ENCODE measurements around the gene KLHL10.

KLHL10 gene

DNA sequence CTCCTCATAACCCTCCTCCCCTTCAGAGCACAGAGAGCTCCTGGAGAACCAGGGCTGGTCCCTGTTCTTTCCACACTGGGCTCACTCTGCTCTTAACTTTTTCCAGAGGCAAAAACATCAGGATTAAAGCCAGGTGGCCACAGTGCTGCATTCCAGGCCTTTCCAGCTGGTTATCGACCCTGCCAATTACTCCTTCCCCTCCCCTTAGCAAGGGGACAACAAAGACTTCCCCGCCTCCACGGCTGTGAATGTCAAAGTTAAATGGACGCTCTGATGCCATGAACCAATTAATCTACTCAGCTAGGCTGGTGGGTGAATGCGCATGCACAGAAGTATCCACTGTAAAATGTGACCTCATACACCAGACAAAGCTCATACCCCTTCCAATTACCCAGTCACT is 58.0 kb downstream of the KLHL10 start:
- no peak for TF ChIP-seq EZH2phosphoT487 (IDR thresholded peaks at IDR 0.05; ENCODE audit: borderline replicate concordance, low read length)
- TF ChIP-seq, protein P1, sequence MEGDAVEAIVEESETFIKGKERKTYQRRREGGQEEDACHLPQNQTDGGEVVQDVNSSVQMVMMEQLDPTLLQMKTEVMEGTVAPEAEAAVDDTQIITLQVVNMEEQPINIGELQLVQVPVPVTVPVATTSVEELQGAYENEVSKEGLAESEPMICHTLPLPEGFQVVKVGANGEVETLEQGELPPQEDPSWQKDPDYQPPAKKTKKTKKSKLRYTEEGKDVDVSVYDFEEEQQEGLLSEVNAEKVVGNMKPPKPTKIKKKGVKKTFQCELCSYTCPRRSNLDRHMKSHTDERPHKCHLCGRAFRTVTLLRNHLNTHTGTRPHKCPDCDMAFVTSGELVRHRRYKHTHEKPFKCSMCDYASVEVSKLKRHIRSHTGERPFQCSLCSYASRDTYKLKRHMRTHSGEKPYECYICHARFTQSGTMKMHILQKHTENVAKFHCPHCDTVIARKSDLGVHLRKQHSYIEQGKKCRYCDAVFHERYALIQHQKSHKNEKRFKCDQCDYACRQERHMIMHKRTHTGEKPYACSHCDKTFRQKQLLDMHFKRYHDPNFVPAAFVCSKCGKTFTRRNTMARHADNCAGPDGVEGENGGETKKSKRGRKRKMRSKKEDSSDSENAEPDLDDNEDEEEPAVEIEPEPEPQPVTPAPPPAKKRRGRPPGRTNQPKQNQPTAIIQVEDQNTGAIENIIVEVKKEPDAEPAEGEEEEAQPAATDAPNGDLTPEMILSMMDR (IDR thresholded peaks at IDR 0.05; ENCODE audit: low read depth, low read length, poor library complexity, severe bottlenecking): no peak
- no peaks in the 10 kb centered on the region for H3F3A ChIP-seq (ENCODE audit: control insufficient read depth, insufficient read depth)
- peaks cover 89% of the 10 kb centered on the region for H3K36me3 ChIP-seq (ENCODE audit: control insufficient read depth, low read length)
- no peaks in the 10 kb centered on the region for H3K27me3 ChIP-seq (ENCODE audit: control insufficient read depth, low read length)
- H3K9me3 ChIP-seq (ENCODE audit: control insufficient read depth, insufficient read depth, low read length): no peaks in the 10 kb centered on the region
- no peaks in the 10 kb centered on the region for H3K4me1 ChIP-seq (ENCODE audit: control insufficient read depth, low read length)
- no peak overlapping the region for H3K4me3 ChIP-seq (ENCODE audit: low read length)
- no peak overlapping the region for H3K27ac ChIP-seq (ENCODE audit: low read depth, low read length)
- H3K4me2 ChIP-seq (ENCODE audit: low read length): no peak overlapping the region
- no peaks in the 10 kb centered on the region for H3K79me2 ChIP-seq (ENCODE audit: control insufficient read depth, low read length)
- no peaks in the 10 kb centered on the region for H4K20me1 ChIP-seq (ENCODE audit: control insufficient read depth, insufficient read depth, low read depth, low read length)
- H3K9me2 ChIP-seq (replicated peaks; ENCODE audit: control insufficient read depth, low read length): no peaks in the 10 kb centered on the region

DNA sequence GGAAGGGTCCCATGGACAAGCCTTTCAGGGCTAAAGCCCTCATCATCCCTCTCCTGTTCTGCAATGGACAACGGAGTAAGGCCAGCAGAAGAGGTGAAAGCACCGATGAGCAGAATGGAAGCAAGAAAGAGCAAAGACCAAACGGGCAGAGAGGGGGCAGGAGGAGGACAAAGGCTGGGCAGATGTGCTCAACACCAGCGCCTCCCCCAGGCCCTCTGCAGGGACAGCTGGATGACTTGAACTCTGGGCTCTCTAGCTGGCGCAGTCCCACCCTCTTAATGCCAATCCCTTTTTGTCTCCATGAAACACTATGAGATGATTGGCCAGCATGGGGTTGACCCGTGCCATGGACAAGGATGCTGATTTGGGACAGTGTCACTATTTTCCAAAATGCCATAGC is 59.1 kb downstream of the KLHL10 start:
- no peak overlapping the region for H3K4me2 ChIP-seq (ENCODE audit: low read length)
- H4K20me1 ChIP-seq (ENCODE audit: control insufficient read depth, insufficient read depth, low read depth, low read length): no peaks in the 10 kb centered on the region
- H3F3A ChIP-seq (ENCODE audit: control insufficient read depth, insufficient read depth): no peaks in the 10 kb centered on the region
- H3K4me3 ChIP-seq (ENCODE audit: low read length): no peak overlapping the region
- no peaks in the 10 kb centered on the region for H3K27me3 ChIP-seq (ENCODE audit: control insufficient read depth, low read length)
- H3K4me1 ChIP-seq (ENCODE audit: control insufficient read depth, low read length): no peaks in the 10 kb centered on the region
- H3K9me2 ChIP-seq (replicated peaks; ENCODE audit: control insufficient read depth, low read length): no peaks in the 10 kb centered on the region
- no peaks in the 10 kb centered on the region for H3K9me3 ChIP-seq (ENCODE audit: control insufficient read depth, insufficient read depth, low read length)
- H3K79me2 ChIP-seq (ENCODE audit: control insufficient read depth, low read length): no peaks in the 10 kb centered on the region
- H3K27ac ChIP-seq (ENCODE audit: low read depth, low read length): no peak overlapping the region
- no peak for TF ChIP-seq EZH2phosphoT487 (IDR thresholded peaks at IDR 0.05; ENCODE audit: borderline replicate concordance, low read length)
- TF ChIP-seq, protein P1 (IDR thresholded peaks at IDR 0.05; ENCODE audit: low read depth, low read length, poor library complexity, severe bottlenecking): no peak
- H3K36me3 ChIP-seq (ENCODE audit: control insufficient read depth, low read length): peaks cover 95% of the 10 kb centered on the region

Measured in DOHH2 (cell line).